ENCODE data around the gene RGS3.
"Not testable (repeated sequence)": the region's sequence is repeated elsewhere in the genome, so short reads cannot be mapped to it uniquely, and the experiment has no call there.

RGS3 gene

GRCh38 chr9:113634596-113635515, 171.3 kb downstream of the RGS3 start:
- DNase-seq (ENCODE audit: low read depth in 2 of 2) = no peak

GRCh38 chr9:113635586-113635985, 172.1 kb downstream of the RGS3 start:
- DNase-seq (ENCODE audit: low read depth in 2 of 2) = no peak

- DNase-seq (ENCODE audit: low read depth in 2 of 2) = no peak
Observed at GRCh38 chr9:113636165-113636564, 172.6 kb downstream of the RGS3 start.

GRCh38 chr9:113636693-113637092, 173.2 kb downstream of the RGS3 start:
- DNase-seq (ENCODE audit: low read depth in 2 of 2) = no peak

- no peak for DNase-seq (ENCODE audit: low read depth in 2 of 2)
Observed at GRCh38 chr9:113638490-113638889, 175.0 kb downstream of the RGS3 start.

GRCh38 chr9:113638897-113639296, 175.4 kb downstream of the RGS3 start:
- DNase-seq (ENCODE audit: low read depth in 2 of 2) = no peak

- DNase-seq (ENCODE audit: low read depth in 2 of 2) = not testable (repeated sequence)
Observed at GRCh38 chr9:113639411-113639970, 176.0 kb downstream of the RGS3 start.

GRCh38 chr9:113640418-113640817, 176.9 kb downstream of the RGS3 start:
- DNase-seq (ENCODE audit: low read depth in 2 of 2) = no peak

GRCh38 chr9:113641100-113641885, 177.8 kb downstream of the RGS3 start:
- DNase-seq (ENCODE audit: low read depth in 2 of 2) = no peak

- no peak for DNase-seq (ENCODE audit: low read depth in 2 of 2)
Observed at GRCh38 chr9:113644321-113644720, 180.8 kb downstream of the RGS3 start.

- DNase-seq (ENCODE audit: low read depth in 2 of 2) = no peak
Observed at GRCh38 chr9:113645227-113645977, 181.9 kb downstream of the RGS3 start.

- no peak for DNase-seq (ENCODE audit: low read depth in 2 of 2)
Observed at GRCh38 chr9:113645978-113646253, 182.4 kb downstream of the RGS3 start.

- DNase-seq (ENCODE audit: low read depth in 2 of 2) = no peak
Observed at GRCh38 chr9:113646491-113646890, 183.0 kb downstream of the RGS3 start.

Measured in stimulated activated CD4-positive, alpha-beta T cell treated with anti-CD3 and anti-CD28 coated beads, Interleukin-4, amount 100 ng/mL, for 48 hours (primary cell).